Stimulated activated CD4-positive, alpha-beta T cell treated with anti-CD3 and anti-CD28 coated beads, Interleukin-2, amount 100 ng/mL, for 4 hours (primary cell): ENCODE measurements around the gene SHC4.

Experiments used
- DNase-seq: peaks from one replicate; pipeline ENCODE4 v3.0.0-alpha.2; 2020; ENCODE audit warnings: low read depth

The SHC4 gene

GRCh38 chr15:48845123-48845522 is 118.6 kb downstream of the SHC4 start:
- DNase-seq: no peak

- no peak for DNase-seq
Measured at GRCh38 chr15:48842501-48842900, 121.2 kb downstream of the SHC4 start.

- DNase-seq: no peak
Measured at GRCh38 chr15:48834756-48835155, 129.0 kb downstream of the SHC4 start.

- DNase-seq: no peak
Measured at GRCh38 chr15:48833526-48834239, 130.0 kb downstream of the SHC4 start.

GRCh38 chr15:48832648-48833047 is 131.1 kb downstream of the SHC4 start:
- DNase-seq: no peak

- DNase-seq: no peak
Measured at GRCh38 chr15:48828906-48829305, 134.8 kb downstream of the SHC4 start.

- DNase-seq: no peak
Measured at GRCh38 chr15:48828471-48828870, 135.2 kb downstream of the SHC4 start.

GRCh38 chr15:48825075-48825474 is 138.6 kb downstream of the SHC4 start:
- no peak for DNase-seq

- DNase-seq: no peak
Measured at GRCh38 chr15:48823706-48824105, 140.0 kb downstream of the SHC4 start.

- DNase-seq: no peak
Measured at GRCh38 chr15:48823237-48823636, 140.5 kb downstream of the SHC4 start.

GRCh38 chr15:48814286-48814685 is 149.4 kb downstream of the SHC4 start:
- no peak for DNase-seq

- no peak for DNase-seq
Measured at GRCh38 chr15:48811325-48811958, 152.3 kb downstream of the SHC4 start.

GRCh38 chr15:48810414-48811324 is 153.1 kb downstream of the SHC4 start, which contains the start of gene CEP152:
Gene CEP152, minus strand, starts transcription at chr15:48811069. Its CDS starts 5,420 bp downstream, at chr15:48805649.
- peak; percentile 97 for DNase-seq

GRCh38 chr15:48806151-48806550 is 157.6 kb downstream of the SHC4 start:
- DNase-seq: no peak

GRCh38 chr15:48805591-48805990 is 158.1 kb downstream of the SHC4 start:
- no peak for DNase-seq

- DNase-seq: no peak
Measured at GRCh38 chr15:48803877-48804276, 159.8 kb downstream of the SHC4 start.

GRCh38 chr15:48802867-48803266 is 160.9 kb downstream of the SHC4 start:
- no peak for DNase-seq

- DNase-seq: no peak
Measured at GRCh38 chr15:48802257-48802656, 161.5 kb downstream of the SHC4 start.

GRCh38 chr15:48800811-48801455 is 162.8 kb downstream of the SHC4 start:
- DNase-seq: no peak

GRCh38 chr15:48800245-48800644 is 163.5 kb downstream of the SHC4 start:
- no peak for DNase-seq

- no peak for DNase-seq
Measured at GRCh38 chr15:48798319-48798718, 165.4 kb downstream of the SHC4 start.

- no peak for DNase-seq
Measured at GRCh38 chr15:48796930-48797329, 166.8 kb downstream of the SHC4 start.
